HUDEP-2 (cell line): Measurements from ENCODE around the gene PALD1.

Source experiments
- DNase-seq, 76 experiments: peaks; one replicate each; lab custom pipeline; 2025; ENCODE audit not compliant: unreplicated experiment in 76 of 76; lab: John Stamatoyannopoulos, UW

Gene PALD1

GRCh38 chr10:70584909-70585544 lies 106.5 kb downstream of the PALD1 start:
- no peak for DNase-seq

GRCh38 chr10:70585578-70586169 lies 107.1 kb downstream of the PALD1 start:
- DNase-seq = no peak

GRCh38 chr10:70586348-70586930 lies 107.9 kb downstream of the PALD1 start:
- no peak for DNase-seq

GRCh38 chr10:70587045-70587658 lies 108.6 kb downstream of the PALD1 start:
- no peak for DNase-seq

GRCh38 chr10:70588255-70588654 lies 109.7 kb downstream of the PALD1 start:
- no peak for DNase-seq

- DNase-seq = no peak
These were observed 110.4 kb downstream of the PALD1 start for GRCh38 chr10:70588859-70589570.

- no peak for DNase-seq
These were observed 111.4 kb downstream of the PALD1 start for GRCh38 chr10:70589762-70590654.

GRCh38 chr10:70590655-70591416 lies 112.3 kb downstream of the PALD1 start:
- no peak for DNase-seq

DNA sequence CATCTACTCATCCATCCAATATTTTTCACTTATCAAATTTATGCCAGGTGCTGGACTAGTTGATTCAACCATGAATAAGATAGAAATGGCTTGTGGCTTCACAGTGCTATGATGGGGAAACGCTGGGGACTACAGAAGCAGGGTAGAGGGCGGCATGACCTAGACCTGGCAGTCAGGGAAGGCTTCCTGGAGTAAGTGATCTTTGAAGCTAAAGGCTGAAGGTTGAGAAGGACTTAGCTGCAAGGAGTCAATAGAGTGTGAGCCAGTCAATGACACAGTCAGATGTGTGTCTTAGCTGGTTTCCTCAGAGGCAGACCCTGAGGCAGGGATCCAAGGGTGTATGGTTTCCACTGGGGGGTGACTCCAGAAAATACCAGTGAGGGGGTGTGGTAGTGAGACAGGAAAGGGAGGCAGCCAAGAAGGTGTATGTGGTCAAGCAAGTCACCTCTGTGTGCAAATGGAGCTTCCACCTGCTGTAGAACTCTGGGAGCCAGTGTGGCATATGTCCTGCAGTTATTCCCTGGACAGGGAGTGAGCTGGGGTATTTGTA lies 113.7 kb downstream of the PALD1 start:
- no peak for DNase-seq

GRCh38 chr10:70592746-70593512 lies 114.4 kb downstream of the PALD1 start:
- DNase-seq = no peak

DNA sequence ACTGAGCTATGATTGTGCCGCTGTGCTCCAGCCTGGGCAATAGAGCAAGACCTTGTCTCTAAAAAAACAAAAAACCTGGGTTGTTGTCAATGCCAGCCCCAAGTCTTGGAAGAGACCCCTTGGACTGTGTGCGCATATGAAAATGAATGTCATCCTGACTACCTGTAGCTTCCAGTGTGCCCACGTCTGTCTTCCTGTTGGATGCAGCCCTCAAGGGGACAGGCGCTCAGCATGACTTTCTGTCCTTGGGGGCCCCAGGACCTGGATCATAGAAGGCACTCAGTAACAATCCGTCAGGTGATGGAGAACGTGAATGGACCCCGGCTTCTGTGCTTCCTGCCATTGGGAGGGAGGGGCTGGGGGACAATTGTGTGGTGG lies 114.9 kb downstream of the PALD1 start:
- no peak for DNase-seq

- DNase-seq = no peak
These were observed 115.6 kb downstream of the PALD1 start for GRCh38 chr10:70594161-70594560.

GRCh38 chr10:70595566-70596016 lies 117.0 kb downstream of the PALD1 start:
- DNase-seq = no peak

DNA sequence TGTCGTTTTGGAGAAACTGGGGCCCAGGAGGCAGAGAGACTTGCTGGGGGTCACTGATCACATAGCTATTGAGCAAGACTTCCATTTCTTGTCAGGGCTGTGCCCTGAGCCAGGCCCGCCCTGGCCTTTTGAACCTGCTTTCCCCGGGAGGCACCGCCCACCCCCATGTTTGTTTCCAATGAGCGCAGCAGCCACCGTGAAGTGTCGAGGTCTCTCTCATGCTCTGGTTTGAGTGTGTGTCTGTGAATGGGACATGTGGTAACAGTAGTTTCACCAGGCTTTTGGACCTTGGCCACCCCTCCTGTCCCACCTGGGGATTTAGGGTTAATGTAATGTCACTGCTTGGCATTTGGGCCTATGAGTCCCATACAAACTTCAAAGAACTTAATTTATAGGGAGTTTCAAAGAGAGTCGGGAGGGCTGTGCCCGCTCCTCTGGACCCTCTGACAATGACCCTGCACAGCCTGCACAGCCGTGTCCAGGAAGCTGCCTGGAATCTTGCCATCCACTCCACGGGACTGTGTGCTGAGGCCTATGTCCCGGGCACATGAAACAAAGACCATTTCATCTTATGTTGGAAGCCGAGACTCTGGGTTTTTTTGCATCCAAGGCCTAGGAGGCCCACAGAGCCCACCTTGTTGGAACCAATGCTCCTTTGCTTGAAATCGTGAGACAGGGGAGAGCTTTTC lies 117.7 kb downstream of the PALD1 start:
- no peak for DNase-seq

GRCh38 chr10:70596860-70597809 lies 118.6 kb downstream of the PALD1 start:
- DNase-seq = no peak

DNA sequence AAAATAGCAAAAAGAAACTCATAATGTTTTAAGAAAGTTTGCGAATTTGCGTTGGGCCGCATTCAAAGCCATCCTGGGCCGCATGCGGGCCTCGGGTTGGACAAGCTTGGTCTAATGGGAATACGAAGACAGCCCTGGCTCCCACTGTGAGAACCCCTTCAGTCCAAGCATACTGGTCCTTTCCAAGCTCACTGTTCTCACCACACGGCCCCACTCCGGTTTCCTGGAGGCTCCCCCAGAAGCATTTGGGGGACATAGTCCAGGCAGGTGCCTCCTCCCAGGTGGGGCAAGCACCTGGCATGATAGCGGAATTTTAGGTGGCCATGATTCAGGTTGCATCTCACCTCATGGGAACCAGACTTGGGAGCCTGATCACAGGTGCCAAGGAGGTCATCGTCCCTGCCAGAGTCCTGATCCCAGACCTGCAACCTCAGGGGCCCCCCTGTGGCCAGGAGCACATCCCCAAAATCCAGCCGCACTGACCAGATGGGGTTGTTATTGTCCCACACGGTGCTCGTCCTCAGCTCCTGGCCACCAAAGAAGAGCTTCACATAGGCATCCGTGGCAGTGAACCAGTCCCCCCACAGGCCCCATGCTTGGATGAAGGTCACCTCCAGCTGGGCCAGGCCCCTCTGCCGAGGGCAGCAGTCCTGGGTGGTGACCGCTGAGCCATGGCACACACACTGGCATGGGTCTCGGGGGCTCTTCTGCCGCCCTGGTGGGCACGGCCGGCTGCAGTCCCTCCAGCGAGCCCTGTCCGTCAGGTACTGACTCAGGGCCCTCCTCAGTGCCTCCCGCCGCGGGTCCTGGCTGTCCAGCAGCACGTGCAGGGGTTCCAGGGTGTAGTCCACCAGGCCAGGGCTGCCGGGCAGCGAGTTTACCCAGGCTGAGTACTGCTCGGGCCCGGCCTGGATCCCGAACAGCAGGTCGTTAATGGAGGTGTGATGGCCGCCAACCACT lies 119.6 kb downstream of the PALD1 start:
- no peak for DNase-seq
